Measurements from ENCODE around the gene DIAPH2.

DNA sequence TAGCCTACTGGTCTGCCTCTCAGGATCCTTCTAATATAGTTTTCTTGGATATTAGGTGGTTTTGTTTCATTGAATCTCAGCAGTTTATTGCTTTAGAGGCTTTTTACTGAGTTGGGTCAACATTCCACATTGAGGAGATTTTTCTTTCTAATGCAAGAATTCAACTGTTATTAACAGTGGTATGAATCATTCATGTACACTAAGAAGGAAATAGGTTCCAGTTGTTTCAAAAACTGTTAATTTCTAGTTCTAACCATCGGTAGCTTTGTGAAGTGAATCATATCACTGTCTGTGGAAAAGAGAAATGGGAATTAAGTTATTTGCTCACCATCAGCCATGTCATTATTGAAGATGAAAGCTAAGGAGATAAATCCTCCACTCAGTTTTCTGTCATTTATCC lies 530.5 kb downstream of the DIAPH2 start:
- TF ChIP-seq, protein P1, sequence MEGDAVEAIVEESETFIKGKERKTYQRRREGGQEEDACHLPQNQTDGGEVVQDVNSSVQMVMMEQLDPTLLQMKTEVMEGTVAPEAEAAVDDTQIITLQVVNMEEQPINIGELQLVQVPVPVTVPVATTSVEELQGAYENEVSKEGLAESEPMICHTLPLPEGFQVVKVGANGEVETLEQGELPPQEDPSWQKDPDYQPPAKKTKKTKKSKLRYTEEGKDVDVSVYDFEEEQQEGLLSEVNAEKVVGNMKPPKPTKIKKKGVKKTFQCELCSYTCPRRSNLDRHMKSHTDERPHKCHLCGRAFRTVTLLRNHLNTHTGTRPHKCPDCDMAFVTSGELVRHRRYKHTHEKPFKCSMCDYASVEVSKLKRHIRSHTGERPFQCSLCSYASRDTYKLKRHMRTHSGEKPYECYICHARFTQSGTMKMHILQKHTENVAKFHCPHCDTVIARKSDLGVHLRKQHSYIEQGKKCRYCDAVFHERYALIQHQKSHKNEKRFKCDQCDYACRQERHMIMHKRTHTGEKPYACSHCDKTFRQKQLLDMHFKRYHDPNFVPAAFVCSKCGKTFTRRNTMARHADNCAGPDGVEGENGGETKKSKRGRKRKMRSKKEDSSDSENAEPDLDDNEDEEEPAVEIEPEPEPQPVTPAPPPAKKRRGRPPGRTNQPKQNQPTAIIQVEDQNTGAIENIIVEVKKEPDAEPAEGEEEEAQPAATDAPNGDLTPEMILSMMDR (IDR thresholded peaks at IDR 0.05) = no peak
- TF ChIP-seq EZH2 (IDR thresholded peaks at IDR 0.05; ENCODE audit: borderline replicate concordance, insufficient read depth, low read depth, low read length, poor library complexity, severe bottlenecking) = no peak

Measured in B cell (primary cell).